Neutrophil (primary cell): ENCODE results near the gene SLC9A3.

Experiments used
- H3K27ac ChIP-seq: fragments of 200-600 bp; sonication (generic); 2 replicates; pipeline ENCODE4 v1.5.1; 2016; ENCODE audit warnings: mild to moderate bottlenecking, moderate library complexity
- H3K27me3 ChIP-seq: fragments of 200-600 bp; sonication (generic); 2 replicates; pipeline ENCODE4 v1.6.0; 2016; ENCODE audit warnings: mild to moderate bottlenecking
- H3K36me3 ChIP-seq: fragments of 200-600 bp; sonication (generic); 2 replicates; pipeline ENCODE4 v1.5.1; 2017
- H3K4me1 ChIP-seq, 2 experiments: fragments of 200-600 bp in 1 of 2; sonication (generic) in 1 of 2; 1 replicate in 1 of 2; 2 replicates in 1 of 2; pipeline versions ENCODE4 v1.5.1 to v1.6.1; 2013 to 2016; ENCODE audit warnings: low read depth in 1 of 2, low read length in 1 of 2, mild to moderate bottlenecking in 1 of 2, moderate library complexity in 1 of 2; ENCODE audit not compliant: control insufficient read depth in 1 of 2, insufficient read depth in 1 of 2
- H3K4me3 ChIP-seq, 2 experiments: fragments of 200-600 bp in 1 of 2; sonication (generic) in 1 of 2; 1 replicate in 1 of 2; 2 replicates in 1 of 2; pipeline ENCODE4 v1.5.1; 2013 to 2016; ENCODE audit warnings: low read depth in 1 of 2, low read length in 1 of 2, mild to moderate bottlenecking in 1 of 2, moderate library complexity in 1 of 2
- H3K9me3 ChIP-seq: fragments of 200-600 bp; sonication (generic); 2 replicates; pipeline ENCODE4 v1.5.1; 2016
- TF ChIP-seq, protein P1 (sequence below): fragments of 200-600 bp; sonication (generic); IDR thresholded peaks from 2 replicates; pipeline ENCODE4 v1.5.1; 2016; ENCODE audit warnings: antibody characterized with exemption

SLC9A3 gene

GRCh38 chr5:524234-524972 is at the start of gene SLC9A3:
Gene SLC9A3 (minus strand): TSS chr5:524449.
- H3K4me3 ChIP-seq, result no peak within 1 kb of the TSS
- peaks cover 100% of the 10 kb centered on the region for H3K27me3 ChIP-seq
- TF ChIP-seq, protein P1, sequence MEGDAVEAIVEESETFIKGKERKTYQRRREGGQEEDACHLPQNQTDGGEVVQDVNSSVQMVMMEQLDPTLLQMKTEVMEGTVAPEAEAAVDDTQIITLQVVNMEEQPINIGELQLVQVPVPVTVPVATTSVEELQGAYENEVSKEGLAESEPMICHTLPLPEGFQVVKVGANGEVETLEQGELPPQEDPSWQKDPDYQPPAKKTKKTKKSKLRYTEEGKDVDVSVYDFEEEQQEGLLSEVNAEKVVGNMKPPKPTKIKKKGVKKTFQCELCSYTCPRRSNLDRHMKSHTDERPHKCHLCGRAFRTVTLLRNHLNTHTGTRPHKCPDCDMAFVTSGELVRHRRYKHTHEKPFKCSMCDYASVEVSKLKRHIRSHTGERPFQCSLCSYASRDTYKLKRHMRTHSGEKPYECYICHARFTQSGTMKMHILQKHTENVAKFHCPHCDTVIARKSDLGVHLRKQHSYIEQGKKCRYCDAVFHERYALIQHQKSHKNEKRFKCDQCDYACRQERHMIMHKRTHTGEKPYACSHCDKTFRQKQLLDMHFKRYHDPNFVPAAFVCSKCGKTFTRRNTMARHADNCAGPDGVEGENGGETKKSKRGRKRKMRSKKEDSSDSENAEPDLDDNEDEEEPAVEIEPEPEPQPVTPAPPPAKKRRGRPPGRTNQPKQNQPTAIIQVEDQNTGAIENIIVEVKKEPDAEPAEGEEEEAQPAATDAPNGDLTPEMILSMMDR, result no peak

DNA sequence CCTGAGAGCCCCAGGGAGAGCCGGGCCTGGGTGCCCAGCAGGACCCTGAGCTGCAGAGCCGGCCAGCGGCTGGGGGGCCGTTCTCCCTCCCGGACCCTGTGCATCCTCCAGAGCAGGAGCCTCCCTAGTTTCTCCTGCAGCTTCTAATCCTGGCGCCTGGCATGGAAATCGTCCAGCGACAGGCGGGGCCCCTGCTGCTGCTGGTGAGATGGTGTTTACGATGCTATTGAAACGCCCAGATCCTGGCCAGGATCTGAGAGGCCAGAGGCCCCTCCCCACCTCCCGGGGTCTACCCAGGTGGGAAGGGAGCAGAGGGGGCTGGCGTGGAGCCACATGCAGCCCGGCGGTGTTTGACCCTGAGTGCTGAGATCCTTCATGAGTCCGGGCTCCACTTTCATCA is 49.7 kb upstream of the SLC9A3 start:
- Histone ChIP-seq H3K4me1 (no peaks in the 10 kb centered on the region), H3K4me3 (no peak overlapping the region), H3K36me3 (no peaks in the 10 kb centered on the region), H3K27ac (no peak overlapping the region), H3K9me3 (no peaks in the 10 kb centered on the region), H3K27me3 (peaks cover 36% of the 10 kb centered on the region)
- TF ChIP-seq, protein P1, result no peak

More at GRCh38 chr5:524234-524972, at the start of gene SLC9A3:
- Histone ChIP-seq H3K4me1 (peaks cover 0 to 12% of the 10 kb centered on the region in 2 experiments), H3K36me3 (no peaks in the 10 kb centered on the region), H3K9me3 (no peaks in the 10 kb centered on the region), H3K27ac (no peak within 1 kb of the TSS)

DNA sequence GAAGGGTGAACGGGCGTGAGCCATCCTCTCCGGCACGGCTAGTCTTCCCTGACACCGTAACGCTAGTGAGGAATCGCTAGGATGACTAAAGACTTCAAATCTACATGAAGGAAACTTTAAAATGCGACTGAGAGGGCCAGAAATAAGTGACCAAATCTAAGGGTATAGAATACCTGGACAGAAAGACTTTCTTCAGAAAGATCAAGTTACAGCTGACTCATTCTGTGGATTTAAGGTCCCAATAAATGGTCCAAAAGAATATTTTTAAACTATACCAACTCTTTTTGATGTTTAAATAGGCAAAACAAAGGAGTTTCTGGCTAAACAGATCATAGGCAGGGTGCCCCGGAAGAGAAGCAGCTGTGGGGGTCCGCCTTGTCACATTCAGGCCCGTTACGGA is 49.0 kb upstream of the SLC9A3 start:
- TF ChIP-seq, protein P1, result no peak
- H3K27ac ChIP-seq, result no peak overlapping the region
- H3K36me3 ChIP-seq, result no peaks in the 10 kb centered on the region
- no peaks in the 10 kb centered on the region for H3K9me3 ChIP-seq
- H3K4me1 ChIP-seq, result no peaks in the 10 kb centered on the region
- no peak overlapping the region for H3K4me3 ChIP-seq
- H3K27me3 ChIP-seq, result peaks cover 36% of the 10 kb centered on the region

DNA sequence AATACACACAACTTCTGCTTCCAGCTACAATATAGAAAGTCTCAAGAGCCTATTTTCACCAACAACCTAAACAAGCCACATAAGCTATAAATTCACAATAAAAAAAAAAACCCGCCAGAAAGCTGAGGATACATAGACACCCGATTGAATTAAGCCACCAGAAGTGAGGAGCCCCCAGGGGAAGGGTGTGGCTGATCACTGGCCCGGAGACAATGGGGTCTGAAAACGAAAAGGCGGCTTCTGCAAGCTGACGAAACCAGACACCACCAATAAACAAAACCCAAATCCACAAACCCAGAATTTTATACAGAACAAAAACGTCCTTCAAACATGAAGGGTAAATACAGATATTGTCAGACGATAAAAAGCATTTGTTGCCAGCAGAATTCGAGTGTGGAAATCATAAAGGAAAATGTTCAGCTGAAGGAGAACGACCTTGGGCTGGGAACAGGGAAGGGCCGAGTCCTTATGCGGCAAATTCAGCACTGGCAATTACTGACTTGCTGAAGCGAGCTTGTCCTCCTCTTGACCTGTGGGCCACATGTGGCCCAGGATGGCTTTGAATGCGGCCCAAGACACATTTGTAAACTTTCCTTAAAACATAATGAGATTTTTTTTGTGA is 48.3 kb upstream of the SLC9A3 start:
- Histone ChIP-seq H3K4me3 (no peak overlapping the region), H3K27ac (no peak overlapping the region), H3K4me1 (no peaks in the 10 kb centered on the region), H3K9me3 (no peaks in the 10 kb centered on the region), H3K27me3 (peaks cover 39% of the 10 kb centered on the region), H3K36me3 (no peaks in the 10 kb centered on the region)
- TF ChIP-seq, protein P1, result no peak

DNA sequence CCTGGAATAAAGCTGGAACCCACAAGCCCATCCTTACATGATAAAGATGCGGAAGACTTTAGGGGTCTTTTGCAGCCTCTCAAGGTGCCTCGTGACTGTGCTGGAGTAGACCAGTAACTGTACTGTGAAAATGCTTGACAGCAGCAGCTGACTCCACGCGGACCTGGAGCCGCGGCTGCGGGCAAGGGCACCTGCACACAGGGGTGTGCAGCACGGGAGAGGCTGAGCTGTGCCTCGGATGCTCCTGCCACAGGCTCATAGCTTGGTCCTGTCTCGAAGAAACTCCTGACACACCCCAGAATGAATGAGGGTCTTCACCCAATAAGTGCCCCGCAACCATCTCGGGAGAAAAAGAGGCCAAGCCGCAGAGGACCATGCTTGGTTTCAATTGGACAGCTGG is 47.5 kb upstream of the SLC9A3 start:
- Histone ChIP-seq H3K9me3 (no peaks in the 10 kb centered on the region), H3K4me1 (no peaks in the 10 kb centered on the region), H3K36me3 (no peaks in the 10 kb centered on the region), H3K27me3 (peaks cover 46% of the 10 kb centered on the region), H3K27ac (no peak overlapping the region), H3K4me3 (no peak overlapping the region)
- TF ChIP-seq, protein P1, result no peak
